Memory B cell (primary cell): Measurements from ENCODE around the gene CYP51A1.
"Not testable (repeated sequence)": the region's sequence is repeated elsewhere in the genome, so short reads cannot be mapped to it uniquely, and the experiment has no call there.

Experiments
- ATAC-seq: fragments of 150-1000 bp; cut with Tn5 transposase; 2 replicates; pipeline ENCODE4 v1.10.0; 2021; ENCODE audit warnings: low read depth, mild to moderate bottlenecking, moderate library complexity
- DNase-seq, 2 donors: peaks; one replicate each; pipeline ENCODE4 v3.0.0; 2022; ENCODE audit warnings: low spot score in 2 of 2
- H3K27ac Mint-ChIP-seq: one replicate; pipeline ENCODE4 v1.8.0; 2022; ENCODE audit warnings: mild to moderate bottlenecking, moderate library complexity, mixed read lengths
- H3K27me3 Mint-ChIP-seq: one replicate; pipeline ENCODE4 v1.8.0; 2022; ENCODE audit warnings: mixed read lengths
- H3K36me3 Mint-ChIP-seq: one replicate; pipeline ENCODE4 v1.8.0; 2022; ENCODE audit warnings: mild to moderate bottlenecking, mixed read lengths
- H3K4me1 Mint-ChIP-seq: one replicate; pipeline ENCODE4 v1.8.0; 2022; ENCODE audit warnings: mixed read lengths
- H3K4me3 Mint-ChIP-seq: one replicate; pipeline ENCODE4 v1.8.0; 2022; ENCODE audit warnings: mild to moderate bottlenecking, moderate library complexity, mixed read lengths
- H3K9me3 Mint-ChIP-seq: one replicate; pipeline ENCODE4 v1.8.0; 2022; ENCODE audit warnings: mixed read lengths

CYP51A1 gene

GRCh38 chr7:92134271-92135051 lies at the start of gene CYP51A1:
CYP51A1 (minus strand) TSS chr7:92134477; CDS start chr7:92134364, 113 bp downstream.
- Mint-ChIP-seq H3K4me3 (peak within 1 kb of the TSS; percentile 95), H3K36me3 (peaks cover 10% of the 10 kb centered on the region), H3K27ac (peak within 1 kb of the TSS; percentile 99), H3K27me3 (no peaks in the 10 kb centered on the region), H3K9me3 (no peaks in the 10 kb centered on the region), H3K4me1 (peaks cover 26% of the 10 kb centered on the region)
- DNase-seq, result peak; percentile 97 to 99
- peak; percentile 81 for ATAC-seq

DNA sequence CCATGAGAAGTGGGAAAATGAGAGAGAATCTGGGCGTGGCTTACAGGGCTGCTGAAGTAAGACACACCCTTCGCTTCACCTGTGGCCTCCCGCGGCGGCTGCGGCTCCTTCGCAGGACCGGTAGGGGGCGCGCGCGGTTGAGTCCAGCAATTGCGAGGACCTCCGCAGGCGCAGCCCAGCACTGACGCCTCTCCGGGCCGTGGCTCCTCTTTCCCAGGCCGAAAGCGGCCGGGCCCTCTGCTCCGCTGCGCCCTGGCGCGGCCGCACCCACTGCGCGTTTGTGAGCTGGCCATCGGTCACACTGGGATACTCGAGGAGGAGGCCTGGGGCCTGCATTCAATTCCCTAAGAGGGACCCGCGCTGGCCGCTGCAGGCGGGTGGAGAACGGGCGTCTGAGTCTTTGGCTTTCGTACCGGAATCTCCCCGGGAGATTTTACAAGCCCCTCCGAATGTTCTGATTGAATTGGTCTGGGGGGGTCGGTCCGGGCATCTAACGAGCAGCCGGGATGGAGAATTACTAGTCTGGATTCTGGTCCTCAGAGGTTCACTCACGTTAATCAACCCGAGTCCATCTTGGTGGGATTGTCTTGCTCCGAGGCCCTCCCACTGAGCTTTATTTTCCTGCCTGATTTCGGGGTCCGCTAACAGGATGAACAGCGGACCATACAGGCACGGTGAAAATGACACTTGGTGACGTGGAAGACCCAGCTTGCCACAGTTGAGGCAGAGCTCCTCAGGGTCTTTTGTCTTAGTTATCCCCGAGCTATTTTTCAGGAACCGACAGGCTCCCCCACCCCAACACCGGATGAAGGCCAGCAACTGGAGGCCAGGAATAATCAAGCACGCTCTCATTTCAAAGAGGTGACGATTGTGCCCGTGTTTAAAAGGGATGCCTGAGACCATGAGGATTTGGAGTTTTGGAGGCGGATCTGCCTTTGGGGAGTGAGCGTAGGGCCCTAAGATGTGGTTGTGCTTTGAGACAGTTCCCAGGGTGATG lies 44.9 kb upstream of the CYP51A1 start, which contains the start of gene LRRD1:
Gene LRRD1, minus strand, starts transcription at position 215 of the 997 bp plus-strand sequence. CDS start 13,940 bp downstream, outside the sequence.
- Mint-ChIP-seq H3K4me1 (peaks cover 2% of the 10 kb centered on the region), H3K4me3 (peak within 1 kb of the TSS; percentile 76), H3K9me3 (peaks cover 1% of the 10 kb centered on the region), H3K27me3 (no peaks in the 10 kb centered on the region), H3K36me3 (no peaks in the 10 kb centered on the region), H3K27ac (no peak within 1 kb of the TSS)
- peak; percentile 96 for ATAC-seq
- peak; percentile 85 to 96 for DNase-seq

DNA sequence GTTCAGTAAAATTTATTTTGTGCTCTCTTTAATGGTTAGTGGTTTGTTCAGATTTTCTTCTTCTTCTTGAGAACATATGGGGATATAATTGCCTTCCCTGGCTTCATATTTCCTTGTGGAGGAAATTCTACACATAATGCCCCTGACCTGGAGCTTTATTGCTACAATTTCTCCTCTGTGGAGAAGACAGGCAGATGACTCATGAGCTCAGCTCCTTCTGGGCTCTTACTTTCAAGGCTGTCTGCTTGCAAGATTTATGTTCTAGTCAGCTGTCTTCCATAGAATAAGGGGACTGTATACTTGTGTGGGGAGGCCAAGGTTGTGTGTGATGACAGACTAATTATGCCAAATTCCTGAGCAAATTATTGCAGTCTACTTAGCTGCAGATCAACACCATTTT lies 43.1 kb upstream of the CYP51A1 start:
- ATAC-seq (no peak), DNase-seq (no peak)
- Mint-ChIP-seq H3K27ac (no peak overlapping the region), H3K4me3 (no peak overlapping the region), H3K36me3 (no peaks in the 10 kb centered on the region), H3K9me3 (no peaks in the 10 kb centered on the region), H3K4me1 (peaks cover 2% of the 10 kb centered on the region), H3K27me3 (no peaks in the 10 kb centered on the region)

- H3K27ac Mint-ChIP-seq, H3K27me3 Mint-ChIP-seq, DNase-seq, H3K4me3 Mint-ChIP-seq, ATAC-seq, H3K9me3 Mint-ChIP-seq, H3K4me1 Mint-ChIP-seq, H3K36me3 Mint-ChIP-seq: not testable (repeated sequence)
Measured at GRCh38 chr7:92169529-92169928, 35.3 kb upstream of the CYP51A1 start.

GRCh38 chr7:92161271-92161670 lies 27.0 kb upstream of the CYP51A1 start:
- no peaks in the 10 kb centered on the region for H3K9me3 Mint-ChIP-seq
- H3K27ac Mint-ChIP-seq, result no peak overlapping the region
- H3K36me3 Mint-ChIP-seq, result no peaks in the 10 kb centered on the region
- no peak for DNase-seq
- peaks cover 5% of the 10 kb centered on the region for H3K27me3 Mint-ChIP-seq
- H3K4me3 Mint-ChIP-seq, result no peak overlapping the region
- peaks cover 2% of the 10 kb centered on the region for H3K4me1 Mint-ChIP-seq
- no peak for ATAC-seq

GRCh38 chr7:92158660-92159575 lies 24.6 kb upstream of the CYP51A1 start:
- H3K4me1 Mint-ChIP-seq, result peaks cover 2% of the 10 kb centered on the region
- no peak overlapping the region for H3K4me3 Mint-ChIP-seq
- H3K27ac Mint-ChIP-seq, result no peak overlapping the region
- ATAC-seq, result no peak
- H3K27me3 Mint-ChIP-seq, result peaks cover 9% of the 10 kb centered on the region
- no peaks in the 10 kb centered on the region for H3K9me3 Mint-ChIP-seq
- H3K36me3 Mint-ChIP-seq, result no peaks in the 10 kb centered on the region
- DNase-seq, result no peak

DNA sequence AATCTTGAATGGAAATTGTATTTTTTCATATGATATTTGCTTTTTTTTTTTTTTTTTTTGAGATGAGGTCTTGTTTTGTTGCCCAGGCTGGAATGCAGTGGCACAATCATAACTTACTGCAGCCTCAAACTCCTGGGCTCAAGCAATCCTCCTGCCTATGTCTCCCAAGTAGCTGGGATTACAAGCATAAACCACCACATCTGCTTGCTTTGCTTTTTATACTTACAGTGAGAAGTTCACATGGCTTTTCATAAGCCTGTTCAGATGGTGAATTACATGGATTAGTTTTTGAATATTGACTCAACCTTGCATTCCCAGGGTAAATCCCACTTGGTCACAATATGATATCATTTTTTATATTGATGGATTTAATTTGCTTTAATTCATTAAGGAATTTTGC lies 22.7 kb upstream of the CYP51A1 start:
- DNase-seq (no peak), ATAC-seq (no peak)
- no peak overlapping the region for H3K4me3 Mint-ChIP-seq
- no peak overlapping the region for H3K27ac Mint-ChIP-seq
- H3K27me3 Mint-ChIP-seq, result peaks cover 9% of the 10 kb centered on the region
- H3K9me3 Mint-ChIP-seq, result no peaks in the 10 kb centered on the region
- H3K4me1 Mint-ChIP-seq, result peaks cover 2% of the 10 kb centered on the region
- no peaks in the 10 kb centered on the region for H3K36me3 Mint-ChIP-seq

DNA sequence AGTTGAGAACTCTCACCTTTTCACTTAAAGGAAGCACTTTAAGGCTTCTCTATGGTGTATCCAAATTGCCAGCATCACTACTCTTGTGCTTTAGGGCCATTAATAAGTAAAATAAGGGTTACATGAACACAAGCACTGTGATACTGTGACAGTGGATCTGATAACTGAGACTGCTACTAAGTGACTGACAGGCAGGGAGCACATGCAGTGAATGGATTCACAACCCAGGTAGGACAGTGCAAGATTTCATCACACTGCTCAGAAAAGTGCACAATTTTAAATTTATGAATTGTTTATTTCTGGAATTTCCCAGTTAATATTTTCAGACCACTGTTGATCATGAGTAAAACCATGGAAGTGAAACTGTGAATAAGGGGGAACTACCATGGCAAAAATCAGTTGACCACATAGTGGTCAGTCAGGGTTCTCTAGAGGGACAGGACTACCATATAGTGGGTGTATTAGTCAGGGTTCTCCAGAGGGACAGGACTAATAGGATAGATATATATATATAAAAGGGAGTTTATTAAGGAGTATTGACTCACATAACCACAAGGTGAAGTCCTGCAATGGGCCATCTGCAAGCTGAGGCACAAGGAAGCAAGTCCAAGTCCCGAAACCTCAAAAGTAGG lies 20.9 kb upstream of the CYP51A1 start:
- Mint-ChIP-seq H3K27me3 (peaks cover 6% of the 10 kb centered on the region), H3K9me3 (no peaks in the 10 kb centered on the region), H3K36me3 (no peaks in the 10 kb centered on the region), H3K4me3 (no peak overlapping the region), H3K27ac (no peak overlapping the region), H3K4me1 (peaks cover 2% of the 10 kb centered on the region)
- DNase-seq, result no peak
- no peak for ATAC-seq

DNA sequence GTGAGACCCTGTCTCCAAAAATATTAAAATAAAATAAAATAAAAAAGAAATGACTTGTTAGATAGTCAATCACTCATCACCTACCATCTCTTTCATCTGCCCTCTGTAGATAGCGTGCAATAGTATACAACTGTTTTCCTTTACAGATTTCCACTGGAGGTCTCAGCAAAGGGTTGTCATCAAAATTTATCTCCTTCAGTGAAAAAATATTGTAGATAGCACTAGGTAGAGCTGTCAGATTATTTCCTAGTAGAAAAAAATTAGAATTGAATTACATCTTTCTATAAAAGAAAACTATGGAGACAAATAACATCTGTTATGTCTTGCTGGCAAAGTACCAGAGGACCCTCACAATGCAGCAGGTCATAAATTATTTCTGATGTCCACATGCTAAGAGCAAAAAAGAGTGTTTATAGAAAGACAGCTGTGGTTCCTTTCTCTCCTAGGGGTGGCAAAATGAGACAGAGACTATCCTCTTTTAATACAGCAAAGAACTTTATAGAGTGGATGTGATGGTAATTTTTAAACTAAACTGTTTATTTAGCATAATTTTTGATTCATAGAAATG lies 16.3 kb upstream of the CYP51A1 start:
- Mint-ChIP-seq H3K36me3 (no peaks in the 10 kb centered on the region), H3K9me3 (no peaks in the 10 kb centered on the region), H3K4me1 (no peaks in the 10 kb centered on the region), H3K27ac (no peak overlapping the region), H3K4me3 (no peak overlapping the region), H3K27me3 (peaks cover 4% of the 10 kb centered on the region)
- no peak for DNase-seq
- no peak for ATAC-seq

GRCh38 chr7:92149736-92150239 lies 15.5 kb upstream of the CYP51A1 start:
- H3K27ac Mint-ChIP-seq, result no peak overlapping the region
- no peak overlapping the region for H3K4me3 Mint-ChIP-seq
- H3K4me1 Mint-ChIP-seq, result no peaks in the 10 kb centered on the region
- no peak for DNase-seq
- no peaks in the 10 kb centered on the region for H3K9me3 Mint-ChIP-seq
- no peaks in the 10 kb centered on the region for H3K36me3 Mint-ChIP-seq
- no peak for ATAC-seq
- H3K27me3 Mint-ChIP-seq, result peaks cover 2% of the 10 kb centered on the region

DNA sequence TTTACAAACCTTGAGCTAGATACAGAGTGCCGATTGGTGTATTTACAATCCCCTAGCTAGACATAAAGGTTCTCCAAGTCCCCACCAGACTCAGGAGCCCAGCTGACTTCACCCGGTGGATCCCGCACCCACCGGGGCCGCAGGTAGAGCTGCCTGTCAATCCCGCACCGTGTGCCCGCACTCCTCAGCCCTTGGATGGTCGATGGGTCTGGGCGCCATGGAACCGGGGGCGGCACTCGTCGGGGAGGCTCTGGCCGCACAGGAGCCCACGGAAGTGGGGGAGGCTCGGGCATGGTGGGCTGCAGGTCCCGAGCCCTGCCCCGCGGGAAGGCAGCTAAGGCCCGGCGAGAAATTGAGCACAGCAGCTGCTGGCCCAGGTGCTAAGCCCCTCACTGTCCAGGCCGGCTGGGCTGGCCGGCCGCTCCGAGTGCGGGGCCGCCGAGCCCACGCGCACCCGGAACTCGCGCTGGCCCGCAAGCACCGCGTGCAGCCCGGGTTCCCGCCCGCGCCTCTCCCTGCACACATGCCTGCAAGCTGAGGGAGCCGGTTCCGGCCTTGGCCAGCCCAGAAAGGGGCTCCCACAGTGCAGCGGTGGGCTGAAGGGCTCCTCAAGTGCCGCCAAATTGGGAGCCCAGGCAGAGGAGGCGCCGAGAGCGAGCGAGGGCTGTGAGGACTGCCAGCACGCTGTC lies 9.1 kb upstream of the CYP51A1 start:
- not testable (repeated sequence) for H3K4me1 Mint-ChIP-seq, H3K4me3 Mint-ChIP-seq, H3K36me3 Mint-ChIP-seq, H3K9me3 Mint-ChIP-seq, H3K27me3 Mint-ChIP-seq, ATAC-seq, H3K27ac Mint-ChIP-seq, DNase-seq

DNA sequence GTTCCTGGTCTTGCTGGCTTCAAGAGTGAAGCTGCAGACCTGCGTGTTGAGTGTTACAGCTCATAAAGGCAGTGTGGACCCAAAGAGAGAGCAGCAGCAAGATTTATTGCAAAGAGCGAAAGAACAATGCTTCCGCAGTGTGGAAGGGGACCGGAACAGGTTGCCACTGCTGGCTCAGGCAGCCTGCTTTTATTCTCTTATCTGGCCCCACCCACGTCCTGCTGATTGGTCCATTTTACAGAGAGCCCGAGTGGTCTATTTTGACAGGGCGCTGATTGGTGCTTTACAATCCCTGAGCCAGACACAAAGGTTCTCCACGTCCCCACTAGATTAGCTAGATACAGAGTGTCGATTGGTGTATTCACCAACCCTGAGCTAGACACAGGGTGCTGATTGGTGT lies 8.5 kb upstream of the CYP51A1 start:
- not testable (repeated sequence) for DNase-seq, H3K9me3 Mint-ChIP-seq, H3K27ac Mint-ChIP-seq, H3K4me3 Mint-ChIP-seq, ATAC-seq, H3K27me3 Mint-ChIP-seq, H3K4me1 Mint-ChIP-seq, H3K36me3 Mint-ChIP-seq
